HepG2 (cell line): ENCODE data around the gene GPATCH2. TPM values are rescaled to one million over a fixed set of nuclear protein-coding genes. Genes with fewer than 3 reads are reported as not detected.

Source experiments
- ATAC-seq: fragments of 200-7000 bp; cut with Tn5 transposase; 3 replicates; pipeline ENCODE4 v1.9.1; 2020; ENCODE audit warnings: mild to moderate bottlenecking, moderate library complexity
- BruUV-seq: library from RNA; stranded (reverse); fragments of 400-500 nt; replicated peaks from 2 replicates; lab custom pipeline; 2021; lab: Mats Ljungman, UMichigan
- CTCF ChIA-PET: fragments of 300-600 bp; formaldehyde crosslinking; extraction: SDS; loops from one replicate; lab custom pipeline; 2021; ENCODE audit warnings: low total read pairs, inconsistent platforms, low intra/inter-chr PET ratio; lab: Yijun Ruan, JAX
- POLR2A ChIA-PET: fragments of 350-600 bp; sonication (Branson Sonifier 250); formaldehyde crosslinking; loops from one replicate; lab custom pipeline; 2020; ENCODE audit warnings: antibody characterized with exemption, inconsistent platforms; lab: Yijun Ruan, JAX
- DNase-seq: peaks from one replicate; pipeline ENCODE4 v3.0.0-alpha.2; 2015; ENCODE audit warnings: low spot score
- FAIRE-seq: peaks from 3 replicates; lab custom pipeline; 2011; peaks lifted over from hg19 to GRCh38; lab: Jason Lieb, UNC
- H2AFZ ChIP-seq: one replicate; pipeline ENCODE4 v1.6.1; 2011; ENCODE audit warnings: low read length, inconsistent platforms
- H3K27ac ChIP-seq: fragments of 300-600 bp; 3 replicates; pipeline ENCODE4 v1.8.0; 2011; ENCODE audit warnings: mixed run types, mild to moderate bottlenecking, mixed read lengths, low read length, inconsistent platforms; ENCODE audit not compliant: insufficient read depth; ENCODE audit errors: extremely low read length
- H3K27me3 ChIP-seq, 2 experiments: fragments of 200-600 bp in 1 of 2; 2 replicates in 1 of 2; 3 replicates in 1 of 2; pipeline versions ENCODE4 v1.6.0 to v1.8.0; 2011; ENCODE audit warnings: low read length in 2 of 2, mild to moderate bottlenecking in 2 of 2, moderate library complexity in 2 of 2, inconsistent platforms in 1 of 2; ENCODE audit not compliant: insufficient read depth in 2 of 2, control insufficient read depth in 1 of 2
- H3K36me3 ChIP-seq, 2 experiments: fragments of 200-600 bp in 1 of 2; replicated peaks in 1 of 2; 2 replicates in 1 of 2; 3 replicates in 1 of 2; pipeline versions ENCODE4 v1.5.1 to v1.8.0; 2011; ENCODE audit warnings: low read length in 2 of 2, inconsistent platforms in 1 of 2; ENCODE audit not compliant: insufficient read depth in 2 of 2, control insufficient read depth in 1 of 2
- H3K4me1 ChIP-seq: 2 replicates; pipeline ENCODE4 v1.5.1; 2012; ENCODE audit warnings: low read length, inconsistent platforms; ENCODE audit not compliant: insufficient read depth
- H3K4me2 ChIP-seq: 2 replicates; pipeline ENCODE4 v1.6.0; 2011; ENCODE audit warnings: low read depth, low read length, inconsistent platforms
- H3K4me3 ChIP-seq, 3 experiments: fragments of 200-600 bp in 1 of 3; sonication (generic), shearing (Covaris generic) in 1 of 3; replicated peaks in 1 of 3; 2 replicates each; pipeline ENCODE4 v1.5.1; 2011 to 2016; ENCODE audit warnings: low read length in 3 of 3, inconsistent platforms in 2 of 3, low read depth in 2 of 3, mild to moderate bottlenecking in 2 of 3, control low read depth in 1 of 3, mixed read lengths in 1 of 3; ENCODE audit not compliant: insufficient read depth in 1 of 3
- H3K79me2 ChIP-seq: one replicate; pipeline ENCODE4 v1.6.1; 2011; ENCODE audit warnings: low read length, inconsistent platforms; ENCODE audit not compliant: insufficient read depth
- H3K9ac ChIP-seq: 2 replicates; pipeline ENCODE4 v1.6.0; 2011; ENCODE audit warnings: mild to moderate bottlenecking, low read depth, low read length, inconsistent platforms; ENCODE audit not compliant: insufficient read depth
- H3K9me3 ChIP-seq: 2 replicates; pipeline ENCODE4 v1.5.1; 2012; ENCODE audit warnings: mild to moderate bottlenecking, low read length
- H4K20me1 ChIP-seq: 2 replicates; pipeline ENCODE4 v1.6.0; 2011; ENCODE audit warnings: inconsistent platforms, mild to moderate bottlenecking, low read length, moderate library complexity; ENCODE audit not compliant: insufficient read depth
- DPF2 ChIP-seq: sonication (generic); formaldehyde crosslinking; IDR thresholded peaks from 2 replicates; pipeline ENCODE4 v1.4.0; 2020; ENCODE audit warnings: mild to moderate bottlenecking, low read depth, missing genetic modification reagents, borderline replicate concordance
- E2F5 ChIP-seq: sonication (generic); formaldehyde crosslinking; conservative IDR thresholded peaks from 2 replicates; pipeline ENCODE4 v1.4.0; 2020; ENCODE audit warnings: missing genetic modification reagents
- ETV5 ChIP-seq: IDR thresholded peaks from 2 replicates; pipeline ENCODE4 v1.6.1; 2018; ENCODE audit warnings: missing biosample characterization, missing genetic modification reagents, inconsistent platforms, borderline replicate concordance
- FOXA1 ChIP-seq, 2 experiments: fragments of 450-650 bp in 1 of 2; sonication (generic) in 1 of 2; formaldehyde crosslinking in 1 of 2; IDR thresholded peaks; 2 replicates each; pipeline versions ENCODE4 v1.4.0 to v1.6.1; 2016 to 2020; ENCODE audit warnings: missing genetic modification reagents in 1 of 2
- FOXO4 ChIP-seq: sonication (generic); formaldehyde crosslinking; conservative IDR thresholded peaks from 2 replicates; pipeline ENCODE4 v1.8.1; 2023; ENCODE audit warnings: missing genetic modification reagents
- PCBP1 ChIP-seq: fragments of 200-400 bp; formaldehyde crosslinking; IDR thresholded peaks from 2 replicates; pipeline ENCODE4 v1.6.1; 2017; ENCODE audit warnings: mild to moderate bottlenecking, low read depth, low read length, borderline replicate concordance
- SP1 ChIP-seq, 2 experiments: fragments of 450-650 bp in 1 of 2; sonication (generic) in 1 of 2; formaldehyde crosslinking in 1 of 2; IDR thresholded peaks; 2 replicates each; pipeline versions ENCODE4 v1.4.0 to v1.6.1; 2016 to 2020; ENCODE audit warnings: missing genetic modification reagents in 1 of 2
- ZNF3 ChIP-seq: IDR thresholded peaks from 2 replicates; pipeline ENCODE4 v1.7.0; 2017; ENCODE audit warnings: inconsistent platforms
- ZNF446 ChIP-seq: sonication (generic); formaldehyde crosslinking; IDR thresholded peaks from 2 replicates; pipeline ENCODE4 v1.5.0; 2020; ENCODE audit warnings: mild to moderate bottlenecking, missing genetic modification reagents
- ZNF660 ChIP-seq: sonication (generic); formaldehyde crosslinking; IDR thresholded peaks from 2 replicates; pipeline ENCODE4 v1.5.1; 2020; ENCODE audit warnings: mild to moderate bottlenecking, low read depth, missing genetic modification reagents, borderline replicate concordance
- ZNF710 ChIP-seq: sonication (generic); formaldehyde crosslinking; IDR thresholded peaks from 2 replicates; pipeline ENCODE4 v1.5.0; 2020; ENCODE audit warnings: mild to moderate bottlenecking, missing genetic modification reagents, borderline replicate concordance
- ZNF766 ChIP-seq: sonication (generic); formaldehyde crosslinking; IDR thresholded peaks from 2 replicates; pipeline ENCODE4 v1.5.0; 2020; ENCODE audit warnings: missing genetic modification reagents, borderline replicate concordance
- WGBS: methylation state at CpG from one replicate; pipeline ENCODE4 v1.1.6; 2017; ENCODE audit warnings: low lambda C conversion rate; 5-methylcytosine and 5-hydroxymethylcytosine counted together
- in situ Hi-C: cut with HindIII; loops from 2 replicates; pipeline ENCODE4 v1.10.0; 2017; ENCODE audit warnings: low pct_unique_long_range_greater_than_20kb; ENCODE audit not compliant: extremely low pct_ligation_motif_present
- intact Hi-C: fragments of 100-400 bp; cut with micrococcal nuclease; formaldehyde crosslinking; loops from one replicate; pipeline ENCODE4 v1.10.0; 2022; ENCODE audit not compliant: unreplicated experiment
- polyA plus RNA-seq, 8 experiments: library from polyadenylated mRNA; depleted of rRNA in 3 of 8; stranded (reverse) in 7 of 8; unstranded in 1 of 8; fragments of >200 nt; fragmentation: Illumina TruSeq in 4 of 8; extraction: Trizol in 4 of 8; gene quantifications; 2 replicates each; pipeline versions ENCODE4 v1.2.1 to v1.2.3, GENCODE V29; 2011 to 2016; ENCODE audit warnings: low read depth in 4 of 8, missing spikeins in 1 of 8, mixed read lengths in 1 of 8; ENCODE audit not compliant: insufficient read depth in 1 of 8
- total RNA-seq, 5 experiments: library from RNA; depleted of rRNA; stranded (reverse); fragments of >200 nt; fragmentation: Illumina TruSeq; extraction: Trizol; gene quantifications; 2 replicates each; pipeline ENCODE4 v1.2.3, GENCODE V29; 2016; ENCODE audit warnings: low read depth in 1 of 5
- TF ChIP-seq, protein P1 (sequence below): sonication (generic); formaldehyde crosslinking; IDR thresholded peaks from 2 replicates; pipeline ENCODE4 v1.9.0; 2022; ENCODE audit warnings: low read depth, missing genetic modification reagents
- TF ChIP-seq, protein P2 (sequence below): sonication (generic); formaldehyde crosslinking; IDR thresholded peaks from 2 replicates; pipeline ENCODE4 v1.4.0; 2020; ENCODE audit warnings: mild to moderate bottlenecking, missing genetic modification reagents

GPATCH2 gene
- total and polyA plus RNA-seq, 2 of the 13 experiments (the other 11 are each of a cell fraction or from before 2014, with no cell fraction given) = 3.5 to 15.7 TPM

DNA sequence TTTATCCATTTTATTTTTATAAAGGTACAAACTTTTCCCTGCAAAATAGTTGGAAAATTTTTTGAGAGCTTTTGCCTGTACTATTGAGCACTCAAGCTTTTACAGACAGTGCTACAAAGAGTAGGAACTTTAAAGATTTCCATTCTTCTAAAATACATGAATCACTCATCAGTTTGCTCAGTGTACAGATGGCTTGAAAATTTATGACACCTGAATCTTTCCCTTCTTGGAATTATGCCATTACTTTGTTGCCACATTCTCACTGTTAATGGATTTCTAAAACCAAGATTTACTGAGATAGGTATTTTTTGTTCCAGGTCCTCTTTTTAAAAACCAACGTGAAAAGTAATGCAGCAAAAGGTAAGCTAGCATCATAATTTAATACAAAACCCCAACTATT lies 76.0 kb downstream of the GPATCH2 start (continued):
- TF ChIP-seq FOXO4 (CRISPR knock-in tag) (no peak), SP1 (IDR thresholded peaks at IDR 0.05) (no peak), SP1 (CRISPR knock-in tag; IDR thresholded peaks at IDR 0.05) (no peak), PCBP1 (no peak)
- TF ChIP-seq, all 625 proteins: peak for 0

GRCh38 chr1:217553949-217554509 lies 76.9 kb downstream of the GPATCH2 start:
- Histone ChIP-seq H3K4me1 (no peaks in the 10 kb centered on the region), H3K4me3 (no peak overlapping the region), H3K79me2 (no peaks in the 10 kb centered on the region), H3K4me2 (no peak overlapping the region), H3K9ac (no peak overlapping the region), H3K27me3 (no peaks in the 10 kb centered on the region), H2AFZ (no peak overlapping the region), H3K9me3 (no peaks in the 10 kb centered on the region), H4K20me1 (no peaks in the 10 kb centered on the region), H3K36me3 (no peaks in the 10 kb centered on the region), H3K27ac (no peak overlapping the region)
- FAIRE-seq (no peak), ATAC-seq (no peak), DNase-seq (no peak)
- BruUV-seq = no TSS peak
- ChIA-PET POLR2A (no interaction called here), CTCF (no interaction called here)
- in situ Hi-C loops = no loop called here
- WGBS = 95% methylated on average over 6 of the region's 6 CpGs
- intact Hi-C loops = no loop called here
- TF ChIP-seq, protein P1, sequence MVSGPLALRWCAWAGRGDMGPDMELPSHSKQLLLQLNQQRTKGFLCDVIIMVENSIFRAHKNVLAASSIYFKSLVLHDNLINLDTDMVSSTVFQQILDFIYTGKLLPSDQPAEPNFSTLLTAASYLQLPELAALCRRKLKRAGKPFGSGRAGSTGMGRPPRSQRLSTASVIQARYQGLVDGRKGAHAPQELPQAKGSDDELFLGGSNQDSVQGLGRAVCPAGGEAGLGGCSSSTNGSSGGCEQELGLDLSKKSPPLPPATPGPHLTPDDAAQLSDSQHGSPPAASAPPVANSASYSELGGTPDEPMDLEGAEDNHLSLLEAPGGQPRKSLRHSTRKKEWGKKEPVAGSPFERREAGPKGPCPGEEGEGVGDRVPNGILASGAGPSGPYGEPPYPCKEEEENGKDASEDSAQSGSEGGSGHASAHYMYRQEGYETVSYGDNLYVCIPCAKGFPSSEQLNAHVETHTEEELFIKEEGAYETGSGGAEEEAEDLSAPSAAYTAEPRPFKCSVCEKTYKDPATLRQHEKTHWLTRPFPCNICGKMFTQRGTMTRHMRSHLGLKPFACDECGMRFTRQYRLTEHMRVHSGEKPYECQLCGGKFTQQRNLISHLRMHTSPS (CRISPR knock-in tag) = no peak
- TF ChIP-seq ZNF3 (no peak), ZNF446 (no peak), DPF2 (CRISPR knock-in tag) (no peak), ZNF766 (CRISPR knock-in tag) (no peak), FOXA1 (IDR thresholded peaks at IDR 0.05) (no peak), FOXA1 (CRISPR knock-in tag; IDR thresholded peaks at IDR 0.05) (no peak), ZNF710 (CRISPR knock-in tag) (no peak), ETV5 (no peak), E2F5 (CRISPR knock-in tag) (no peak), ZNF660 (CRISPR knock-in tag) (no peak)
- TF ChIP-seq, protein P2, sequence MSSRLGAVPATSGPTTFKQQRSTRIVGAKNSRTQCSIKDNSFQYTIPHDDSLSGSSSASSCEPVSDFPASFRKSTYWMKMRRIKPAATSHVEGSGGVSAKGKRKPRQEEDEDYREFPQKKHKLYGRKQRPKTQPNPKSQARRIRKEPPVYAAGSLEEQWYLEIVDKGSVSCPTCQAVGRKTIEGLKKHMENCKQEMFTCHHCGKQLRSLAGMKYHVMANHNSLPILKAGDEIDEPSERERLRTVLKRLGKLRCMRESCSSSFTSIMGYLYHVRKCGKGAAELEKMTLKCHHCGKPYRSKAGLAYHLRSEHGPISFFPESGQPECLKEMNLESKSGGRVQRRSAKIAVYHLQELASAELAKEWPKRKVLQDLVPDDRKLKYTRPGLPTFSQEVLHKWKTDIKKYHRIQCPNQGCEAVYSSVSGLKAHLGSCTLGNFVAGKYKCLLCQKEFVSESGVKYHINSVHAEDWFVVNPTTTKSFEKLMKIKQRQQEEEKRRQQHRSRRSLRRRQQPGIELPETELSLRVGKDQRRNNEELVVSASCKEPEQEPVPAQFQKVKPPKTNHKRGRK (CRISPR knock-in tag) = no peak
